ENCODE results near the gene GDF7.

GDF7 gene

DNA sequence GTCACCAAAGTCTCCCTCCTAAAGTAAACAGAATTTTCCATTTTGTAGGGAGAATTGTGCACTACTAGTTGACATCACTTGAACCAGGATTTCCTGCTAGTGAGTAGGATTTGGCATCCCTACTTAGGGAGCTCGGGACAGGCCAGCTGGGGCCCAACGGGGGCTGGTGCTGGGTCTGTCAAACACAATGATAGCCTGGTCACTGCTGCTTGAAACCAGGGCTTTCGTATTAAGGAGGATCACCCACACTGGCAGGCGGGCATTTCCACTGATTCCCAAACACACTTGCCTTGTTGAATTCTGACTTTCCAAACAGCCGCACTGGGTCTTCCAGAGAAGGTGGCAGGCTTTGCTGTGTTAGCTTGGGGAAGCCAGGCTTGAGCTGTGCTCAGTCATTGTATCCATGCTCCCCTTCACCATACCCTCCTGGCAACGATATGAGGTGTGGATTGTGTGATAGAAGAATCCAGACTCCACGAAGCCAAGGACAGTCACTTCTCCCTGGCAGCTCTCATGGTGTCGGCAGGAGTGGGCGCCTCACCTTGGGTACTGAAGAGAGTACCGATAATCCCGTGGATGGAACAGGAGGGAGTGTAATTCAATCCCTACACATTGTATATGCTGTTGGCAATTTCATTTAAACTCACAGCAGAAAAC lies 7.5 kb downstream of the GDF7 start:
- H3K4me3 ChIP-seq (ENCODE audit: low read length) = no peak overlapping the region
- TF ChIP-seq, protein P1, sequence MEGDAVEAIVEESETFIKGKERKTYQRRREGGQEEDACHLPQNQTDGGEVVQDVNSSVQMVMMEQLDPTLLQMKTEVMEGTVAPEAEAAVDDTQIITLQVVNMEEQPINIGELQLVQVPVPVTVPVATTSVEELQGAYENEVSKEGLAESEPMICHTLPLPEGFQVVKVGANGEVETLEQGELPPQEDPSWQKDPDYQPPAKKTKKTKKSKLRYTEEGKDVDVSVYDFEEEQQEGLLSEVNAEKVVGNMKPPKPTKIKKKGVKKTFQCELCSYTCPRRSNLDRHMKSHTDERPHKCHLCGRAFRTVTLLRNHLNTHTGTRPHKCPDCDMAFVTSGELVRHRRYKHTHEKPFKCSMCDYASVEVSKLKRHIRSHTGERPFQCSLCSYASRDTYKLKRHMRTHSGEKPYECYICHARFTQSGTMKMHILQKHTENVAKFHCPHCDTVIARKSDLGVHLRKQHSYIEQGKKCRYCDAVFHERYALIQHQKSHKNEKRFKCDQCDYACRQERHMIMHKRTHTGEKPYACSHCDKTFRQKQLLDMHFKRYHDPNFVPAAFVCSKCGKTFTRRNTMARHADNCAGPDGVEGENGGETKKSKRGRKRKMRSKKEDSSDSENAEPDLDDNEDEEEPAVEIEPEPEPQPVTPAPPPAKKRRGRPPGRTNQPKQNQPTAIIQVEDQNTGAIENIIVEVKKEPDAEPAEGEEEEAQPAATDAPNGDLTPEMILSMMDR (IDR thresholded peaks at IDR 0.05; ENCODE audit: insufficient read depth, low read depth, low read length, missing control alignments) = no peak
- no peak for DNase-seq (ENCODE audit: low read depth)

DNA sequence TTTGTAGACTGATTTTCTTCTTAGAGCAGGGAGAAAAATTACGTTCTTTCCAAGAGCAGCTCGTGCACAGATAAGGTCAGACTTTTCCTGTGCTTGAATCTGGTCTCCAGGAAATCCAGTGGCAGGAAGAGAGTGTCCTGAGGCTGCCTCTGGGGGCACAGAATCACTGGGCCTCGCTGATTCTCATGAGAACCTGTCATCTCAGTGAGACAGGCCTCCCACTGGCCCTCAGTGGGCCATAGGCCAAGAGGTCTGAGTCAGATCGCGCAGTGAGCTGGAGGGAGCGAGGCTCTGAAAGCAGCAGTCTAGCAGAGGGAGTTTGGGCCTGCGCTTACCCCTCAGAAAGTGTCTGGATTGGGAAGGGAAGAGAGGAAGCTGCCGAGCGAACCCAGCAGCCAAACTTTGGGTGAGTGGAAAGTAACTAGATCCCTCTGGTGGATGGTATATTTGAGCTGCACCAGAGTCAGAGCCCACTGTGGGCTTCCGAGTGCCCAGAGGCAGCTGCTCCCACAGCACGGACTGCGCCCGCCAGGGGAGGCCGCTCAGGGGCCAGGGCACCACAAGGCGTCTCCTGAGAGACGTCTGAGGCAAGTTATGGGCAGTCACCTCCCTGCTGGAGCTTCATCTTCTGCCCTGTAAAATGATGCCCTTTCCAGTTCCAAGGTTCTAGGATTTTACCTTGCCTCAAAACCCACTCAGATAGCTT lies 8.2 kb downstream of the GDF7 start:
- TF ChIP-seq, protein P1 (IDR thresholded peaks at IDR 0.05; ENCODE audit: insufficient read depth, low read depth, low read length, missing control alignments) = no peak
- no peak overlapping the region for H3K4me3 ChIP-seq (ENCODE audit: low read length)
- DNase-seq (ENCODE audit: low read depth) = peak; percentile 32

DNA sequence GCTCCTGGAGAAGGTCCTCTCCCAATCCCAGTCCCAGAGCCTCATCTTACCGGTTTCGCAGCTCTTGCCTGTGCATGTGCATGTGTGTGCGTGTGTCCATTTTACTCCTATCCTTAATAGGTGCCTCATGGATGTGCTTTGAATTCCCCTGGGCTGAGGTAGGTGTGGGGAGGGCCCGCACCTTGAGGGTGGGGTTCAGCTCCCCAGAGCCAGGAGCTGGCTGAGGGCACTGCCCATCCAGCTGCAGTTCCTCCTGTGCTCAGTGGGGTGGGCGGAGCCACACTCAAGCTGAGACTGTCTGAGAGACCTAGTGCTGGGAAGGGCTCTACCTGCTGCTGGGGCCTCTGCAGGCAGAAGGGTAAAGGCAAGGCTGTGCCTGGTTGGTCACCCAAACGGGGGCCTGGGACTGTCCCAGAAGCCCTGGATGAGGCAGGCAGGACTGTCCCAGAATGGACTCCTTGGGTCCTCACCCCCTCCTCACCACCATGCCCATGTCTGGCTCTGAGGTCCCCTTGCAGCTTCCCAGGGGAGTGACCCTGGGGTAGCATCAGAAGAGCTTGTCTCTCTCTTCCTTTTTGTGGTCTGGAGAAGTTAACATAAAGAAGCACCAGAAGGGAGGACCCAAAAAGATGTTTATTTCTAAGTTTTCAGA lies 8.9 kb downstream of the GDF7 start:
- no peak overlapping the region for H3K4me3 ChIP-seq (ENCODE audit: low read length)
- TF ChIP-seq, protein P1 (IDR thresholded peaks at IDR 0.05; ENCODE audit: insufficient read depth, low read depth, low read length, missing control alignments) = peak; percentile 25
- DNase-seq (ENCODE audit: low read depth) = peak; percentile 61

DNA sequence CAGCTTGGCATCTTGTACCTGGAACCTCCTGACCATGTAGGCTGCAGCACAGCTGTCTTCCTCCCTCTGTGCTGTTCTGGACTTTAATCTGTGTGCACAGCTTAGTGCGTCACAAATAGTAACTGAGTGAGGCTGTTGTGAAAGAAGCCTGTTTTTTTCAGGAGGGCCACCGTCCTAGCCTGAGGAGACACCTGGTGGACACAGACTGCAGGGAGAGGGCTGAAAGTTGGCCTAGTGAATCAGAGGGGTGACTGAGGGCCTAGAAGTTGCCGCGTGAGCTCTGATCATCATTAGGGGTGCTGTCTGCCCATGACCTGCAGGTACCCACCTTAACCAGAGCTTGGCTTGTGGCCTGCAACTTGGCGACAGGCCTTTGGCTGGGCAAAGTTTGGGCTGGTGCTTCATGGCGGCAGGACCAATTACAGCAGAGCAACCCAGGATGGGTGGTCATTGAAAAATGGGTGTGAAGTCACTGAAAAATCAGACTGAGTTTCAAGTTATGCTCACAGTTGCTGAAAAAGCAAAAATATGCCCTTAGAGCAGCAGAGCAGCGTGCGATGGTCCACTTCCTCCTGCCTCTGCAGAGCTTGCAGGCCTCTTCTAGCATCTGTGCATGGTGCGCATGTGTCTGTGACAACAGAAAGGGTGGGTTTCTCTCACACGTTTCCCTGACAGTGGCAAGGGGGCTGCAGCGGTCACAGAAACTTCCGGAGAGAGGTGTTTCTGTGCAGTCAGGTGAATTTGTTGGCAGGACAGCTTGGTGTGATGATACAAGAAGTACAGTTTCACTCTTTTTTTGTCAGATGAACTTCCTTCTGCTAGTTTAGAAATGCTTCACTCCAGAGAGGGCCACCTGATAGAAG lies 9.6 kb downstream of the GDF7 start:
- DNase-seq (ENCODE audit: low read depth) = no peak
- H3K4me3 ChIP-seq (ENCODE audit: low read length) = no peak overlapping the region
- TF ChIP-seq, protein P1 (IDR thresholded peaks at IDR 0.05; ENCODE audit: insufficient read depth, low read depth, low read length, missing control alignments) = peak; percentile 25

DNA sequence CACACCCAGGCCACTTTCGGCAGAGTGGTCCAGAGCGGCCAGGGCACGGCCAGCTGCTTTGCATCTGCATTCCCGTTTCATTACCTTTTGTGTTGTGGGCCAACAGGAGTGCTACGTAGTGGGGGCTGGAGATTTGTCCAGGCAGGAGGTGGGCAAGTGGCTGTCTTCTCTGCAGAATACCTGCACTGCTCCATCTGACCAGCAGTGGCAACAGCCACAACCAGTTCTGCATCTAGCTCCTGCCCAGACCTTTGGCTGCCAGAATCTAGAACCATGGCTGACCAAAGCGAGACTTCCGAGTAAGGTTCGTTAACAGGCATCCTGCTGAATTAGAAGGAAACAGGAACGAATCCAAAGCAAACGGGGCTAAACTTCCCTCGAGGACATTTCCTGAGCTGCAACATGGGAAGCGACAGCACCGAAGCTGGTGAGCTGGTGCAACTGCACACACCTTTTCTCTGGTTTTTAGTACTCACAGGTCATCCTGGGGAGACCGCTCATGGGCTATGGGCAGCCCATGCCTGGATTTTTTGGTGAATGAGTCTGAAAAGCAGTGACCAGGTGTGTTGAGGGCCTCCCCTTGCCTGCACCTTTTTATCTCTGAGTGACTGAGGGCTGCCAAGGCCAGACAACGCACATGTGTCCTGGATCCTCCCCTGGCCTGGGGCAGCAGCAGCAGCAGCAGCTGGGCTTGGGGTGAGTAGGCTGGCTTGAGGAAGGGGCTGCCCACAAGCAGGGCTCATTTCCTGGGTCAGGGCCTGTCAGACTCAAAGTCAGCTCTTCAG lies 10.5 kb downstream of the GDF7 start:
- no peak overlapping the region for H3K4me3 ChIP-seq (ENCODE audit: low read length)
- TF ChIP-seq, protein P1 (IDR thresholded peaks at IDR 0.05; ENCODE audit: insufficient read depth, low read depth, low read length, missing control alignments) = peak; percentile 38
- no peak for DNase-seq (ENCODE audit: low read depth)

DNA sequence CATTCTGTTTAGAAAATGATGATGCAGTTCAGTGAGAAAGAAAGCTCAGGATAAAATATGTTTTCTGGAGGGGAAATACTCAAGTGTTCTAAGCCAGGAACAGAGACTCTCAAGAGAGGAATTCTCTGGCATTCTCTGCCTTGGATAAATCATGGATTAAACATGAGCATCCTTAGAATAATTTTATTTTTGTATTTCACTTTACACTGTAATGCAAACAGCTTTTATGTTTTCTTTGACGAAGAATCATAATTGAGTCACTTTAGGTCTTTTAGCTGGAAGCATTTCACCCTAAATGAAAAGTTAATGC lies 11.1 kb downstream of the GDF7 start:
- H3K4me3 ChIP-seq (ENCODE audit: low read length) = no peak overlapping the region
- no peak for DNase-seq (ENCODE audit: low read depth)

More for the DNA sequence above, 11.1 kb downstream of the GDF7 start:
- TF ChIP-seq, protein P1 (IDR thresholded peaks at IDR 0.05; ENCODE audit: insufficient read depth, low read depth, low read length, missing control alignments) = no peak
